AG04449 (cell line): ENCODE measurements around the gene TEX54.
A peak's percentile ranks its signal among the peaks of the same experiment; 100 is the strongest.

Experiments
- CTCF ChIA-PET: fragments of 350-600 bp; formaldehyde crosslinking; extraction: SDS; loops from one replicate; lab custom pipeline; 2021; ENCODE audit warnings: antibody characterized with exemption; lab: Yijun Ruan, JAX
- POLR2A ChIA-PET: fragments of 400-600, 350-600 bp; formaldehyde crosslinking; extraction: SDS; loops from one replicate; lab custom pipeline; 2020; ENCODE audit warnings: antibody characterized with exemption, inconsistent platforms; lab: Yijun Ruan, JAX
- DNase-seq: peaks from one replicate; pipeline ENCODE4 v3.0.0-alpha.2; 2010; ENCODE audit warnings: low read depth, low spot score
- H3K4me3 ChIP-seq: 2 replicates; pipeline ENCODE4 v1.5.1; 2011; ENCODE audit warnings: low read depth, mild to moderate bottlenecking, control low read depth, low read length
- TF ChIP-seq, protein P1 (sequence below): IDR thresholded peaks from one replicate; pipeline ENCODE4 v1.5.1; 2011; ENCODE audit warnings: mild to moderate bottlenecking, moderate library complexity, low read length, control low read depth, inconsistent platforms; ENCODE audit not compliant: insufficient read depth; ENCODE audit errors: missing control alignments

The TEX54 gene

GRCh38 chr11:62856333-62856895 is 23.8 kb upstream of the TEX54 start:
- no peak for DNase-seq
- H3K4me3 ChIP-seq: peak overlapping the region; percentile 92
- POLR2A ChIA-PET: interaction anchor here (0.6 to 8.3 kb wide), 16 partner anchors 8 to 255 kb away, joined by 3 to 193 read pairs (median 5); partner anchors contain the start of genes C11orf98, CSKMT, GANAB and HNRNPUL2
- CTCF ChIA-PET: interaction anchor here (1.3 to 1.7 kb wide), 3 partner anchors 8 to 70 kb away, joined by 4 to 10 read pairs (median 7); no protein-coding TSS in a partner anchor
- TF ChIP-seq, protein P1, sequence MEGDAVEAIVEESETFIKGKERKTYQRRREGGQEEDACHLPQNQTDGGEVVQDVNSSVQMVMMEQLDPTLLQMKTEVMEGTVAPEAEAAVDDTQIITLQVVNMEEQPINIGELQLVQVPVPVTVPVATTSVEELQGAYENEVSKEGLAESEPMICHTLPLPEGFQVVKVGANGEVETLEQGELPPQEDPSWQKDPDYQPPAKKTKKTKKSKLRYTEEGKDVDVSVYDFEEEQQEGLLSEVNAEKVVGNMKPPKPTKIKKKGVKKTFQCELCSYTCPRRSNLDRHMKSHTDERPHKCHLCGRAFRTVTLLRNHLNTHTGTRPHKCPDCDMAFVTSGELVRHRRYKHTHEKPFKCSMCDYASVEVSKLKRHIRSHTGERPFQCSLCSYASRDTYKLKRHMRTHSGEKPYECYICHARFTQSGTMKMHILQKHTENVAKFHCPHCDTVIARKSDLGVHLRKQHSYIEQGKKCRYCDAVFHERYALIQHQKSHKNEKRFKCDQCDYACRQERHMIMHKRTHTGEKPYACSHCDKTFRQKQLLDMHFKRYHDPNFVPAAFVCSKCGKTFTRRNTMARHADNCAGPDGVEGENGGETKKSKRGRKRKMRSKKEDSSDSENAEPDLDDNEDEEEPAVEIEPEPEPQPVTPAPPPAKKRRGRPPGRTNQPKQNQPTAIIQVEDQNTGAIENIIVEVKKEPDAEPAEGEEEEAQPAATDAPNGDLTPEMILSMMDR: no peak

- ChIA-PET POLR2A (interaction anchor here (0.6 to 8.3 kb wide), 21 partner anchors 7 to 264 kb away, joined by 3 to 193 read pairs (median 4); partner anchors contain the start of genes C11orf98, CSKMT, GANAB and HNRNPUL2), CTCF (interaction anchor here (1.3 to 1.8 kb wide), 4 partner anchors 9 to 69 kb away, joined by 4 to 10 read pairs (median 7); no protein-coding TSS in a partner anchor)
- peak overlapping the region; percentile 92 for H3K4me3 ChIP-seq
- TF ChIP-seq, protein P1: no peak
- peak; percentile 82 for DNase-seq
Measured at GRCh38 chr11:62855571-62856332, 23.1 kb upstream of the TEX54 start.

GRCh38 chr11:62854825-62855570 is 22.4 kb upstream of the TEX54 start:
- CTCF ChIA-PET: interaction anchor here (1.0 to 1.8 kb wide), 6 partner anchors 8 to 69 kb away, joined by 4 to 10 read pairs (median 7); no protein-coding TSS in a partner anchor

DNA sequence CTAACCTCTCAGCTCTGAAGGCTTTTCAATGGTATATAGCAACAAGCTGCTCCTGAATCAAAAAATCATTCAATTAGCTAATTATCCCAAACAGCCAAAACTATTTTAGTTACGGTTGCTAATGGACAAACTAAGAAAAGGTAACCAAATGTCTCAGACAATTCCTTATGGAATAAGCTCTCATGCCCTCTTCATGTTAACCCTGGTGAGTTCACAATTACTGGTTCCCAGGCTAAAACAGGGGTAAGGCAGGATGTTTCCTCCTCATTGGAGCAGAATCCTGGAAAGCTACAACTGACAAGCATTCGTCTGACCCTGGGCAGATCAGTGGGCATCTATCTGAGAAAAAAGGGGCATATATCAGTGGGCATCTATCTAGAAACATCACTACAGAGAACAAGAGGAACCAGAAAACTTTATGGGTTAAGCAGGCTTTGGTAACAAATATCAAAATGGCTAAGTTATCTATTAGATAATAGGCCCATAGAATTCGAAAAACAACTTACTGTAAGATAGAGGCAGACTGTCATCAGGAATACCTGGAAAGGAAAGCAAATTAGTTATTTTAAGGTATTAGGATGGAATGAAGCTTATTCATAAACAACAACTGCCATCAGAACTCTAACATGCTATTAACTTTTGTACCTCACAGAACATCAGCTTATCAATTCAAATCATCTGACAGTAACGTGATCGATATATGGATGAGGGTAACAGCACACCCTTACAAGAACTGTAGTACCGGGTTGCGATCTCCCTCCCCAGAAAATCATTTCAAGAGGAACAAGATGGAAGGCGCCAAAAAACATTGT is 21.6 kb upstream of the TEX54 start:
- TF ChIP-seq, protein P1: no peak
- ChIA-PET POLR2A (interaction anchor here (0.6 to 8.3 kb wide), 12 partner anchors 11 to 280 kb away, joined by 3 to 193 read pairs (median 4); partner anchors contain the start of genes C11orf98, CSKMT, EEF1G and NXF1), CTCF (interaction anchor here (0.8 to 1.8 kb wide), 6 partner anchors 8 to 68 kb away, joined by 4 to 7 read pairs (median 4); partner anchors contain the start of gene SLC3A2)
- peak overlapping the region; percentile 92 for H3K4me3 ChIP-seq
- DNase-seq: no peak

More at GRCh38 chr11:62854825-62855570, 22.4 kb upstream of the TEX54 start:
- peak overlapping the region; percentile 92 for H3K4me3 ChIP-seq
- TF ChIP-seq, protein P1: no peak
- DNase-seq: no peak
- POLR2A ChIA-PET: interaction anchor here (0.6 to 8.3 kb wide), 20 partner anchors 9 to 264 kb away, joined by 3 to 193 read pairs (median 4); partner anchors contain the start of genes C11orf98, CSKMT, HNRNPUL2 and NXF1

- ChIA-PET CTCF (interaction anchor here (0.8 to 1.6 kb wide), 4 partner anchors 8 to 67 kb away, joined by 4 to 7 read pairs (median 4); partner anchors contain the start of gene SLC3A2), POLR2A (interaction anchor here (0.6 to 8.3 kb wide), 8 partner anchors 11 to 279 kb away, joined by 3 to 193 read pairs (median 4); partner anchors contain the start of genes EEF1G, SLC3A2, STX5 and TMEM179B)
- peak overlapping the region; percentile 92 for H3K4me3 ChIP-seq
- TF ChIP-seq, protein P1: no peak
- no peak for DNase-seq
Measured at GRCh38 chr11:62853279-62853965, 20.8 kb upstream of the TEX54 start.
